ENCODE results near the gene NTM.
A peak's percentile ranks its signal among the peaks of the same experiment; 100 is the strongest.

NTM gene

GRCh38 chr11:131809203-131809918 lies 438.9 kb downstream of the NTM start:
- no peak overlapping the region for H3K27ac ChIP-seq (ENCODE audit: low read length)
- H3K27me3 ChIP-seq (ENCODE audit: insufficient read depth, low read length), result no peaks in the 10 kb centered on the region
- peaks cover 11% of the 10 kb centered on the region; the same call in 1 of the 2 replicates for H3K4me1 ChIP-seq (ENCODE audit: insufficient read depth, low read length)
- H3K9ac ChIP-seq (ENCODE audit: low read depth, low read length), result no peak overlapping the region
- no peak overlapping the region for H3K4me3 ChIP-seq (ENCODE audit: low read length)
- no peaks in the 10 kb centered on the region for H3K9me3 ChIP-seq (ENCODE audit: insufficient read depth, low read depth, low read length)
- no peaks in the 10 kb centered on the region for H3K36me3 ChIP-seq (ENCODE audit: insufficient read depth, low read depth, low read length)

GRCh38 chr11:131810541-131810940 lies 440.1 kb downstream of the NTM start:
- H3K4me3 ChIP-seq (ENCODE audit: low read length), result no peak overlapping the region
- no peak overlapping the region for H3K9ac ChIP-seq (ENCODE audit: low read depth, low read length)
- H3K4me1 ChIP-seq (ENCODE audit: insufficient read depth, low read length), result peaks cover 17% of the 10 kb centered on the region; the same call in 1 of the 2 replicates
- H3K36me3 ChIP-seq (ENCODE audit: insufficient read depth, low read depth, low read length), result no peaks in the 10 kb centered on the region
- H3K27ac ChIP-seq (ENCODE audit: low read length), result no peak overlapping the region
- no peaks in the 10 kb centered on the region for H3K9me3 ChIP-seq (ENCODE audit: insufficient read depth, low read depth, low read length)
- H3K27me3 ChIP-seq (ENCODE audit: insufficient read depth, low read length), result no peaks in the 10 kb centered on the region

- Histone ChIP-seq H3K4me1 (ENCODE audit: insufficient read depth, low read length) (peaks cover 24% of the 10 kb centered on the region; the same call in 1 of the 2 replicates), H3K36me3 (ENCODE audit: insufficient read depth, low read depth, low read length) (no peaks in the 10 kb centered on the region), H3K9ac (ENCODE audit: low read depth, low read length) (no peak overlapping the region), H3K27ac (ENCODE audit: low read length) (no peak overlapping the region), H3K4me3 (ENCODE audit: low read length) (no peak overlapping the region), H3K9me3 (ENCODE audit: insufficient read depth, low read depth, low read length) (no peaks in the 10 kb centered on the region), H3K27me3 (ENCODE audit: insufficient read depth, low read length) (no peaks in the 10 kb centered on the region)
Measured at GRCh38 chr11:131811383-131811782, 441.0 kb downstream of the NTM start.

- H3K27ac ChIP-seq (ENCODE audit: low read length), result no peak overlapping the region
- H3K4me1 ChIP-seq (ENCODE audit: insufficient read depth, low read length), result peaks cover 24% of the 10 kb centered on the region; the same call in 1 of the 2 replicates
- no peaks in the 10 kb centered on the region for H3K36me3 ChIP-seq (ENCODE audit: insufficient read depth, low read depth, low read length)
- H3K9ac ChIP-seq (ENCODE audit: low read depth, low read length), result no peak overlapping the region
- H3K27me3 ChIP-seq (ENCODE audit: insufficient read depth, low read length), result no peaks in the 10 kb centered on the region
- no peaks in the 10 kb centered on the region for H3K9me3 ChIP-seq (ENCODE audit: insufficient read depth, low read depth, low read length)
- no peak overlapping the region for H3K4me3 ChIP-seq (ENCODE audit: low read length)
Measured at GRCh38 chr11:131814108-131814507, 443.7 kb downstream of the NTM start.

- H3K36me3 ChIP-seq (ENCODE audit: insufficient read depth, low read depth, low read length), result no peaks in the 10 kb centered on the region
- no peak overlapping the region for H3K27ac ChIP-seq (ENCODE audit: low read length)
- H3K9me3 ChIP-seq (ENCODE audit: insufficient read depth, low read depth, low read length), result no peaks in the 10 kb centered on the region
- no peak overlapping the region; the same call in 1 of the 2 replicates for H3K9ac ChIP-seq (ENCODE audit: low read depth, low read length)
- H3K27me3 ChIP-seq (ENCODE audit: insufficient read depth, low read length), result no peaks in the 10 kb centered on the region
- 0 out of 2 replicates have a peak overlapping the region, but pooled peaks have one; percentile 19 for H3K4me3 ChIP-seq (ENCODE audit: low read length)
- H3K4me1 ChIP-seq (ENCODE audit: insufficient read depth, low read length), result peaks cover 24% of the 10 kb centered on the region; the same call in 1 of the 2 replicates
Measured at GRCh38 chr11:131815590-131815989, 445.2 kb downstream of the NTM start.

- Histone ChIP-seq H3K4me3 (ENCODE audit: low read length) (0 out of 2 replicates have a peak overlapping the region, but pooled peaks have one; percentile 19), H3K27ac (ENCODE audit: low read length) (no peak overlapping the region), H3K9me3 (ENCODE audit: insufficient read depth, low read depth, low read length) (no peaks in the 10 kb centered on the region), H3K36me3 (ENCODE audit: insufficient read depth, low read depth, low read length) (no peaks in the 10 kb centered on the region), H3K4me1 (ENCODE audit: insufficient read depth, low read length) (peaks cover 24% of the 10 kb centered on the region; the same call in 1 of the 2 replicates), H3K27me3 (ENCODE audit: insufficient read depth, low read length) (no peaks in the 10 kb centered on the region), H3K9ac (ENCODE audit: low read depth, low read length) (no peak overlapping the region; the same call in 1 of the 2 replicates)
Measured at GRCh38 chr11:131816051-131816450, 445.6 kb downstream of the NTM start.

GRCh38 chr11:131817687-131818188 lies 447.3 kb downstream of the NTM start:
- no peaks in the 10 kb centered on the region for H3K9me3 ChIP-seq (ENCODE audit: insufficient read depth, low read depth, low read length)
- no peak overlapping the region for H3K4me3 ChIP-seq (ENCODE audit: low read length)
- H3K4me1 ChIP-seq (ENCODE audit: insufficient read depth, low read length), result peaks cover 27% of the 10 kb centered on the region; the same call in 1 of the 2 replicates
- no peaks in the 10 kb centered on the region for H3K27me3 ChIP-seq (ENCODE audit: insufficient read depth, low read length)
- no peak overlapping the region for H3K27ac ChIP-seq (ENCODE audit: low read length)
- no peak overlapping the region for H3K9ac ChIP-seq (ENCODE audit: low read depth, low read length)
- no peaks in the 10 kb centered on the region for H3K36me3 ChIP-seq (ENCODE audit: insufficient read depth, low read depth, low read length)

- Histone ChIP-seq H3K9me3 (ENCODE audit: insufficient read depth, low read depth, low read length) (no peaks in the 10 kb centered on the region), H3K9ac (ENCODE audit: low read depth, low read length) (no peak overlapping the region), H3K4me3 (ENCODE audit: low read length) (no peak overlapping the region), H3K4me1 (ENCODE audit: insufficient read depth, low read length) (peaks cover 29% of the 10 kb centered on the region; the same call in 1 of the 2 replicates), H3K27ac (ENCODE audit: low read length) (no peak overlapping the region), H3K36me3 (ENCODE audit: insufficient read depth, low read depth, low read length) (no peaks in the 10 kb centered on the region), H3K27me3 (ENCODE audit: insufficient read depth, low read length) (no peaks in the 10 kb centered on the region)
Measured at GRCh38 chr11:131819865-131820264, 449.4 kb downstream of the NTM start.

- H3K9ac ChIP-seq (ENCODE audit: low read depth, low read length), result no peak overlapping the region
- H3K4me3 ChIP-seq (ENCODE audit: low read length), result no peak overlapping the region
- no peaks in the 10 kb centered on the region for H3K36me3 ChIP-seq (ENCODE audit: insufficient read depth, low read depth, low read length)
- no peaks in the 10 kb centered on the region for H3K27me3 ChIP-seq (ENCODE audit: insufficient read depth, low read length)
- H3K27ac ChIP-seq (ENCODE audit: low read length), result no peak overlapping the region
- H3K9me3 ChIP-seq (ENCODE audit: insufficient read depth, low read depth, low read length), result no peaks in the 10 kb centered on the region
- H3K4me1 ChIP-seq (ENCODE audit: insufficient read depth, low read length), result peaks cover 19% of the 10 kb centered on the region; the same call in 1 of the 2 replicates
Measured at GRCh38 chr11:131822506-131822905, 452.1 kb downstream of the NTM start.

GRCh38 chr11:131823772-131824171 lies 453.4 kb downstream of the NTM start:
- Histone ChIP-seq H3K9me3 (ENCODE audit: insufficient read depth, low read depth, low read length) (no peaks in the 10 kb centered on the region), H3K36me3 (ENCODE audit: insufficient read depth, low read depth, low read length) (no peaks in the 10 kb centered on the region), H3K4me1 (ENCODE audit: insufficient read depth, low read length) (peaks cover 19% of the 10 kb centered on the region; the same call in 1 of the 2 replicates), H3K9ac (ENCODE audit: low read depth, low read length) (no peak overlapping the region), H3K27me3 (ENCODE audit: insufficient read depth, low read length) (no peaks in the 10 kb centered on the region), H3K27ac (ENCODE audit: low read length) (no peak overlapping the region), H3K4me3 (ENCODE audit: low read length) (no peak overlapping the region)

- Histone ChIP-seq H3K27ac (ENCODE audit: low read length) (no peak overlapping the region), H3K9me3 (ENCODE audit: insufficient read depth, low read depth, low read length) (no peaks in the 10 kb centered on the region), H3K4me3 (ENCODE audit: low read length) (no peak overlapping the region), H3K36me3 (ENCODE audit: insufficient read depth, low read depth, low read length) (no peaks in the 10 kb centered on the region), H3K9ac (ENCODE audit: low read depth, low read length) (no peak overlapping the region), H3K4me1 (ENCODE audit: insufficient read depth, low read length) (peaks cover 19% of the 10 kb centered on the region; the same call in 1 of the 2 replicates), H3K27me3 (ENCODE audit: insufficient read depth, low read length) (no peaks in the 10 kb centered on the region)
Measured at GRCh38 chr11:131824771-131825170, 454.4 kb downstream of the NTM start.

- H3K9ac ChIP-seq (ENCODE audit: low read depth, low read length), result no peak overlapping the region
- H3K27ac ChIP-seq (ENCODE audit: low read length), result no peak overlapping the region
- H3K4me1 ChIP-seq (ENCODE audit: insufficient read depth, low read length), result peaks cover 13% of the 10 kb centered on the region; the same call in 1 of the 2 replicates
- no peak overlapping the region for H3K4me3 ChIP-seq (ENCODE audit: low read length)
- H3K27me3 ChIP-seq (ENCODE audit: insufficient read depth, low read length), result no peaks in the 10 kb centered on the region
- no peaks in the 10 kb centered on the region for H3K36me3 ChIP-seq (ENCODE audit: insufficient read depth, low read depth, low read length)
- H3K9me3 ChIP-seq (ENCODE audit: insufficient read depth, low read depth, low read length), result no peaks in the 10 kb centered on the region
Measured at GRCh38 chr11:131827430-131827829, 457.0 kb downstream of the NTM start.

All from iPS-20b (cell line).